Cardiac ventricle fibroblast (primary cell): ENCODE results near the gene SFTPD. TPM values are rescaled to one million over a fixed set of nuclear protein-coding genes. Genes with fewer than 3 reads are reported as not detected.

Experiments
- total RNA-seq: library from RNA; depleted of rRNA; stranded (reverse); fragments of >200 nt; gene quantifications from 2 replicates; pipeline ENCODE4 v1.2.3, GENCODE V29; 2015

The SFTPD gene
- total RNA-seq, result not detected in 2 replicates

DNA sequence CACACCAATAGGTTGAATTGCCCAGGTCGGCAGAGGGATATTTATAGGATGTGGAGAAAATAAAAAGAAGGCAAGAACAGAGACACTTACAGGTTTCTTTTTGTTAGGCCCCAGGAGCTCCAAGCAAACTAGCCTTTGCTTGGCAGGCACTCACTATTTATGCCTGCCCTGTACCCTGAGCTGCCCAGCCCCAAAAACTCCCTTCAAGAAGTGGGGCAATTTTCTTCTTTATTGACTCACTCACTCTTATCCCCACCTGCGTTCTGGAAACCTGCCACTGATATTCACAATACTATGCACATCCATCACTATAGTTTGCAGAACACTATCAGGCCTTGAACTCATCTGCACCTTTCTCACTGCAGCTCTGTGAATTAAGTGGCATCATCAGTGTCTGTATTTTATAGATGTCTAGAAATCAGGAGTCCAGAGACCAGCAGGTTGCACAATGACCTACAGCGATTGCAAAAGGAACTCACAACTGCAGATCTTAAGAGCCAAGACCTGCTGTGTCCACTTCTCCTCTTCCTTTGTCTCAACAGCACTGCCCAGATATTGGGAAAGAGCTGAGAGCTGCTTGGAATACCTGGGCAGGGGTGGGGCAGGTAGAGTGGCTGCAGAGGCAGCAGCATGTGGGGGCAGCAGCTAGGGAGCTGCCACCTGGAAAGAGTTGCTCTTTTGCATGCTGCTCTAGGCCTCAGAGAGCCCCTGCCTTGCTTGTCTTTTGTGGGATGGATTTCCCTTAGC is at the start of gene SFTPD:
Gene SFTPD, minus strand, starts transcription at position 130 of the 747 bp plus-strand sequence. CDS start 2,446 bp downstream, outside the sequence.

Other genes with a start within 250 kb of the SFTPD start
- gene NUTM2B, start 245.9 kb downstream of the SFTPD start, total RNA-seq, result 0.49 and 1.3 TPM in 2 replicates
- not detected in 2 replicates for gene NUTM2E, start 122.4 kb downstream of the SFTPD start, total RNA-seq
- 13.1 and 13.5 TPM in 2 replicates for gene TMEM254, start 129.6 kb upstream of the SFTPD start, total RNA-seq
- gene PLAC9, start 183.6 kb upstream of the SFTPD start, total RNA-seq, result 116 and 174 TPM in 2 replicates